RCC 7860 (cell line): ENCODE measurements around the gene RNF6.

Experiments used
- DNase-seq: peaks from one replicate; pipeline ENCODE4 v3.0.0-alpha.2; 2015; ENCODE audit warnings: low spot score
- FAIRE-seq: peaks from 2 replicates; lab custom pipeline; 2012; peaks lifted over from hg19 to GRCh38; lab: Jason Lieb, UNC

The RNF6 gene

GRCh38 chr13:26227166-26227971, 5.3 kb upstream of the RNF6 start:
- DNase-seq, result no peak
- no peak for FAIRE-seq

- FAIRE-seq, result no peak
- no peak for DNase-seq
Measured at GRCh38 chr13:26225896-26226617, 3.9 kb upstream of the RNF6 start.

GRCh38 chr13:26222520-26223046, 469 bp upstream of the RNF6 start:
- DNase-seq (no peak), FAIRE-seq (no peak)

- FAIRE-seq (no peak), DNase-seq (no peak)
Measured at GRCh38 chr13:26221399-26221720, 754 bp downstream of the RNF6 start.

GRCh38 chr13:26220575-26220974, 1.5 kb downstream of the RNF6 start:
- FAIRE-seq, result no peak

GRCh38 chr13:26219726-26220125, 2.4 kb downstream of the RNF6 start:
- DNase-seq, result no peak
- FAIRE-seq, result no peak

More at GRCh38 chr13:26220575-26220974, 1.5 kb downstream of the RNF6 start:
- peak; percentile 8 for DNase-seq

- no peak for FAIRE-seq
- no peak for DNase-seq
Measured at GRCh38 chr13:26216042-26216441, 6.1 kb downstream of the RNF6 start.

GRCh38 chr13:26213982-26214381, 8.1 kb downstream of the RNF6 start:
- DNase-seq (no peak), FAIRE-seq (no peak)

- FAIRE-seq (no peak), DNase-seq (no peak)
Measured at GRCh38 chr13:26213345-26213744, 8.8 kb downstream of the RNF6 start.

GRCh38 chr13:26208287-26208686, 13.8 kb downstream of the RNF6 start:
- FAIRE-seq, result no peak

GRCh38 chr13:26202365-26202972, 19.6 kb downstream of the RNF6 start:
- DNase-seq (no peak), FAIRE-seq (no peak)

More at GRCh38 chr13:26208287-26208686, 13.8 kb downstream of the RNF6 start:
- DNase-seq, result no peak

GRCh38 chr13:26200811-26201210, 21.3 kb downstream of the RNF6 start:
- FAIRE-seq (no peak), DNase-seq (no peak)

- no peak for DNase-seq
- FAIRE-seq, result no peak
Measured at GRCh38 chr13:26198116-26198515, 24.0 kb downstream of the RNF6 start.

GRCh38 chr13:26197298-26197697, 24.8 kb downstream of the RNF6 start:
- DNase-seq (no peak), FAIRE-seq (no peak)

GRCh38 chr13:26186995-26187394, 35.1 kb downstream of the RNF6 start:
- no peak for FAIRE-seq
- DNase-seq, result no peak

GRCh38 chr13:26186118-26186870, 35.8 kb downstream of the RNF6 start:
- FAIRE-seq (no peak), DNase-seq (peak; percentile 46)

GRCh38 chr13:26185720-26186117, 36.4 kb downstream of the RNF6 start:
- no peak for DNase-seq
- FAIRE-seq, result no peak

- DNase-seq, result peak; percentile 34
- no peak for FAIRE-seq
Measured at GRCh38 chr13:26184791-26185250, 37.3 kb downstream of the RNF6 start.

- no peak for DNase-seq
- no peak for FAIRE-seq
Measured at GRCh38 chr13:26183416-26183815, 38.7 kb downstream of the RNF6 start.

- no peak for FAIRE-seq
- DNase-seq, result no peak
Measured at GRCh38 chr13:26179344-26179743, 42.8 kb downstream of the RNF6 start.

- FAIRE-seq, result no peak
- DNase-seq, result no peak
Measured at GRCh38 chr13:26168835-26169234, 53.3 kb downstream of the RNF6 start.
